DND-41 (cell line): ENCODE measurements around the gene GSG1L.

Experiments
- ATAC-seq: fragments of 200-7000 bp; cut with Tn5 transposase; 3 replicates; pipeline ENCODE4 v1.9.1; 2021; ENCODE audit warnings: low read depth; ENCODE audit not compliant: insufficient read depth
- DNase-seq: peaks from one replicate; pipeline ENCODE4 v3.0.0-alpha.2; 2020
- H2AFZ ChIP-seq: 2 replicates; pipeline ENCODE4 v1.6.0; 2012; ENCODE audit warnings: low read depth, low read length
- H3K27ac ChIP-seq: 2 replicates; pipeline ENCODE4 v1.5.1; 2012; ENCODE audit warnings: low read length, inconsistent platforms
- H3K27me3 ChIP-seq: fragments of 200-600 bp; sonication (generic); 2 replicates; pipeline ENCODE4 v1.6.0; 2012; ENCODE audit warnings: low read length, mild to moderate bottlenecking, inconsistent platforms; ENCODE audit not compliant: insufficient read depth, poor library complexity
- H3K36me3 ChIP-seq: 2 replicates; pipeline ENCODE4 v1.5.1; 2012; ENCODE audit warnings: low read length, inconsistent platforms; ENCODE audit not compliant: insufficient read depth
- H3K4me1 ChIP-seq: 2 replicates; pipeline ENCODE4 v1.5.1; 2012; ENCODE audit warnings: mild to moderate bottlenecking, low read length; ENCODE audit not compliant: insufficient read depth
- H3K4me2 ChIP-seq: 2 replicates; pipeline ENCODE4 v1.6.0; 2012; ENCODE audit warnings: mild to moderate bottlenecking, moderate library complexity, low read length, inconsistent platforms; ENCODE audit not compliant: insufficient read depth
- H3K4me3 ChIP-seq, 2 experiments: fragments of 200-600 bp in 1 of 2; shearing (Covaris generic) in 1 of 2; 2 replicates each; pipeline ENCODE4 v1.5.1; 2012 to 2016; ENCODE audit warnings: inconsistent platforms in 2 of 2, low read length in 2 of 2, mild to moderate bottlenecking in 2 of 2, low read depth in 1 of 2, moderate library complexity in 1 of 2
- H3K79me2 ChIP-seq: 2 replicates; pipeline ENCODE4 v1.6.0; 2012; ENCODE audit warnings: low read length, inconsistent platforms; ENCODE audit not compliant: insufficient read depth
- H3K9ac ChIP-seq: 2 replicates; pipeline ENCODE4 v1.6.0; 2012; ENCODE audit warnings: low read depth, mild to moderate bottlenecking, inconsistent platforms, low read length, moderate library complexity
- H3K9me3 ChIP-seq: 2 replicates; pipeline ENCODE4 v1.5.1; 2012; ENCODE audit warnings: low read length, moderate library complexity, mild to moderate bottlenecking, inconsistent platforms; ENCODE audit not compliant: insufficient read depth, severe bottlenecking
- H4K20me1 ChIP-seq: 2 replicates; pipeline ENCODE4 v1.6.0; 2012; ENCODE audit warnings: low read length; ENCODE audit not compliant: insufficient read depth
- CTCF ChIP-seq: IDR thresholded peaks from 2 replicates; pipeline ENCODE4 v1.5.1; 2012; ENCODE audit warnings: borderline replicate concordance, low read length, moderate library complexity, mild to moderate bottlenecking; ENCODE audit not compliant: poor library complexity, severe bottlenecking; ENCODE audit errors: extremely low read depth
- EZH2 ChIP-seq: IDR thresholded peaks from 3 replicates; pipeline ENCODE4 v1.6.1; 2012; ENCODE audit warnings: borderline replicate concordance, low read depth, mild to moderate bottlenecking, moderate library complexity, low read length, inconsistent platforms; ENCODE audit not compliant: severe bottlenecking

GSG1L gene

GRCh38 chr16:27800817-27801216 lies 262.7 kb downstream of the GSG1L start:
- Histone ChIP-seq H3K79me2 (no peaks in the 10 kb centered on the region), H3K4me1 (no peaks in the 10 kb centered on the region), H4K20me1 (peaks cover 16% of the 10 kb centered on the region; the same call in 1 of the 2 replicates), H2AFZ (no peak overlapping the region), H3K9ac (no peak overlapping the region), H3K36me3 (no peaks in the 10 kb centered on the region), H3K4me3 (no peak overlapping the region), H3K4me2 (no peak overlapping the region), H3K9me3 (no peaks in the 10 kb centered on the region), H3K27me3 (no peaks in the 10 kb centered on the region), H3K27ac (no peak overlapping the region)
- no peak for DNase-seq
- TF ChIP-seq CTCF (no peak), EZH2 (no peak)
- ATAC-seq, result no peak

DNA sequence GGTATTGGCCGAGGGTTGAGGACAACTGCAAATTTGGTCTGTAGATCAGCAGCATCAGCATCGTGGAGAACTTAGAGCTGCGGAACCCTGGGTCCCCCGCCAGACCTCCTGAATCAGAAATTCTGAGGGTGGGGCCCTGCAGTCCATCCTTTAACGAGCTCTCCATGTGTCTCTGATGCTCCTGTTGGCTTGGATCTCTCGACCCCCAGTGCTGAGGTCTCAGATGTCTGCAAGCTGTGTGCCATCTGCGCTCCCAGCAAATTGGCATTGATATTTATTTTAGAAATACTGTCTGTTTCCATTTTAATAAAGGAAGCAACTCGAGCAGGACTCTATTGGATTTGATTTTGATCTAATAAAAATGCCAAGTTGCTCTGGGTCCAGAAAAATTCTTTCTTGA lies 263.6 kb downstream of the GSG1L start:
- Histone ChIP-seq H3K4me3 (no peak overlapping the region), H3K27ac (no peak overlapping the region), H3K4me1 (no peaks in the 10 kb centered on the region), H3K9ac (no peak overlapping the region), H3K9me3 (no peaks in the 10 kb centered on the region), H3K36me3 (no peaks in the 10 kb centered on the region), H3K4me2 (no peak overlapping the region), H4K20me1 (peaks cover 16% of the 10 kb centered on the region; the same call in 1 of the 2 replicates), H2AFZ (no peak overlapping the region), H3K27me3 (no peaks in the 10 kb centered on the region), H3K79me2 (no peaks in the 10 kb centered on the region)
- ATAC-seq, result no peak
- DNase-seq, result no peak
- TF ChIP-seq EZH2 (no peak), CTCF (no peak)

DNA sequence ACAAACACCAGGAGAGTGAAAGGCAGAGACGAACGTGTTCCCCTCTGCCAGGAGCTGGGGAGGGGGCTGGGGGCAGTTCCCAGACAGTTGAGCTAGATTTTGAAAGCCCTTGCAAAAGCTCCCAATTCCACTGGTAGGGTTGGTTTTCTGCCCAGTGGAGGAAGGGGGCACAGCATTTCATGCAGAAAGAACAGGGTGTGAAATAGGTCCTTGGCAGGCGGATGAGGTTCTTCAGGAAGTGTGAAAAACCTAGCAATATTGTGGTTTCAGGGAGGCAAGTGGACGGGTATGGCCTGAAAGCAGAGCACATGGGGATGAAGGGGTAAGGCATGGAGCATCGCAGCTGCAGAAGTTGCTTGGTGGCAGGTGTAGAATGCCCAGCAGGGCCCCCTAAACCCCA lies 265.3 kb downstream of the GSG1L start:
- TF ChIP-seq CTCF (no peak), EZH2 (no peak)
- Histone ChIP-seq H2AFZ (no peak overlapping the region), H3K36me3 (no peaks in the 10 kb centered on the region), H3K4me3 (no peak overlapping the region), H3K4me2 (no peak overlapping the region), H3K9ac (no peak overlapping the region), H3K27ac (no peak overlapping the region), H3K27me3 (no peaks in the 10 kb centered on the region), H4K20me1 (peaks cover 16% of the 10 kb centered on the region; the same call in 1 of the 2 replicates), H3K79me2 (no peaks in the 10 kb centered on the region), H3K4me1 (no peaks in the 10 kb centered on the region), H3K9me3 (no peaks in the 10 kb centered on the region)
- DNase-seq (no peak), ATAC-seq (no peak)
